Naive thymus-derived CD4-positive, alpha-beta T cell (primary cell): Measurements from ENCODE around the gene NCKAP1. TPM values are rescaled to one million over a fixed set of nuclear protein-coding genes. Genes with fewer than 3 reads are reported as not detected.

Experiments
- ATAC-seq: fragments of 150-1000 bp; cut with Tn5 transposase; 2 replicates; pipeline ENCODE4 v1.10.0; 2021; ENCODE audit warnings: mild to moderate bottlenecking, moderate library complexity
- CTCF ChIA-PET: fragments of 350-600 bp; sonication (Branson Sonifier 250); formaldehyde crosslinking; loops from one replicate; lab custom pipeline; 2021; ENCODE audit warnings: antibody characterized with exemption; lab: Charles Lee
- POLR2A ChIA-PET: fragments of 350-600 bp; sonication (Branson Sonifier 250); formaldehyde crosslinking; loops from one replicate; lab custom pipeline; 2021; ENCODE audit warnings: antibody characterized with exemption, inconsistent platforms; lab: Charles Lee
- DNase-seq, 9 donors: peaks; one replicate each; pipeline versions ENCODE4 v3.0.0 to v3.0.0-alpha.2; 2020 to 2022; ENCODE audit warnings: mixed read lengths in 1 of 9
- H3K27ac ChIP-seq: one replicate; pipeline ENCODE4 v1.7.0; 2013; ENCODE audit warnings: mild to moderate bottlenecking, low read depth, low read length, moderate library complexity
- H3K27me3 ChIP-seq, 2 donors: one replicate each; pipeline ENCODE4 v1.7.0; 2013; ENCODE audit warnings: low read length in 2 of 2, mild to moderate bottlenecking in 2 of 2, moderate library complexity in 2 of 2; ENCODE audit not compliant: control insufficient read depth in 2 of 2, insufficient read depth in 2 of 2
- H3K36me3 ChIP-seq, 3 experiments: 1 replicate in 2 of 3; 2 replicates in 1 of 3; pipeline ENCODE4 v1.7.0; 2013; ENCODE audit warnings: low read length in 3 of 3, mild to moderate bottlenecking in 3 of 3, moderate library complexity in 1 of 3; ENCODE audit not compliant: insufficient read depth in 3 of 3, control insufficient read depth in 2 of 3
- H3K4me1 ChIP-seq, 2 donors: one replicate each; pipeline ENCODE4 v1.7.0; 2013; ENCODE audit warnings: low read length in 2 of 2, mild to moderate bottlenecking in 2 of 2, moderate library complexity in 1 of 2; ENCODE audit not compliant: control insufficient read depth in 2 of 2, insufficient read depth in 2 of 2
- H3K4me3 ChIP-seq: 2 replicates; pipeline ENCODE4 v1.7.0; 2013; ENCODE audit warnings: mild to moderate bottlenecking, low read length
- H3K9me3 ChIP-seq, 3 experiments: 1 replicate in 2 of 3; 2 replicates in 1 of 3; pipeline ENCODE4 v1.7.0; 2013; ENCODE audit warnings: low read length in 3 of 3; ENCODE audit not compliant: control insufficient read depth in 2 of 3
- H3K27ac Mint-ChIP-seq, 9 donors: one replicate each; pipeline ENCODE4 v1.8.0; 2020 to 2022; ENCODE audit warnings: mixed read lengths in 9 of 9, mild to moderate bottlenecking in 8 of 9, moderate library complexity in 5 of 9, inconsistent platforms in 2 of 9
- H3K27me3 Mint-ChIP-seq, 5 donors: one replicate each; pipeline ENCODE4 v1.8.0; 2021 to 2022; ENCODE audit warnings: mixed read lengths in 5 of 5, mild to moderate bottlenecking in 1 of 5
- H3K36me3 Mint-ChIP-seq, 5 donors: one replicate each; pipeline ENCODE4 v1.8.0; 2020 to 2022; ENCODE audit warnings: mixed read lengths in 5 of 5, mild to moderate bottlenecking in 3 of 5, inconsistent platforms in 1 of 5
- H3K4me1 Mint-ChIP-seq, 7 donors: one replicate each; pipeline ENCODE4 v1.8.0; 2020 to 2022; ENCODE audit warnings: mixed read lengths in 7 of 7, mild to moderate bottlenecking in 3 of 7, inconsistent platforms in 1 of 7
- H3K4me3 Mint-ChIP-seq, 10 donors: one replicate each; pipeline ENCODE4 v1.8.0; 2020 to 2022; ENCODE audit warnings: mild to moderate bottlenecking in 10 of 10, mixed read lengths in 10 of 10, moderate library complexity in 6 of 10, inconsistent platforms in 2 of 10
- H3K9me3 Mint-ChIP-seq, 11 donors: one replicate each; pipeline ENCODE4 v1.8.0; 2020 to 2022; ENCODE audit warnings: mixed read lengths in 11 of 11, mild to moderate bottlenecking in 4 of 11, inconsistent platforms in 1 of 11, moderate library complexity in 1 of 11
- intact Hi-C, 2 donors: fragments of 100-400 bp; cut with micrococcal nuclease; formaldehyde crosslinking; loops; one replicate each; pipeline ENCODE4 v1.15.1; 2023
- polyA plus RNA-seq, 2 donors: library from polyadenylated mRNA; unstranded; fragments of 300-500 nt; fragmentation: Illumina TruSeq; gene quantifications; one replicate each; pipeline ENCODE4 v1.2.3, GENCODE V29; 2021
- total RNA-seq, 6 experiments: library from RNA in 5 of 6; stranded (reverse) in 5 of 6; gene quantifications; 1 replicate in 5 of 6; 2 replicates in 1 of 6; pipeline ENCODE4 v1.2.3 and lab custom pipeline; 2021 to 2026

The NCKAP1 gene
- total and polyA plus RNA-seq, 7 experiments from 2014 or later: 0.31 to 4.1 (median 2.6) TPM

DNA sequence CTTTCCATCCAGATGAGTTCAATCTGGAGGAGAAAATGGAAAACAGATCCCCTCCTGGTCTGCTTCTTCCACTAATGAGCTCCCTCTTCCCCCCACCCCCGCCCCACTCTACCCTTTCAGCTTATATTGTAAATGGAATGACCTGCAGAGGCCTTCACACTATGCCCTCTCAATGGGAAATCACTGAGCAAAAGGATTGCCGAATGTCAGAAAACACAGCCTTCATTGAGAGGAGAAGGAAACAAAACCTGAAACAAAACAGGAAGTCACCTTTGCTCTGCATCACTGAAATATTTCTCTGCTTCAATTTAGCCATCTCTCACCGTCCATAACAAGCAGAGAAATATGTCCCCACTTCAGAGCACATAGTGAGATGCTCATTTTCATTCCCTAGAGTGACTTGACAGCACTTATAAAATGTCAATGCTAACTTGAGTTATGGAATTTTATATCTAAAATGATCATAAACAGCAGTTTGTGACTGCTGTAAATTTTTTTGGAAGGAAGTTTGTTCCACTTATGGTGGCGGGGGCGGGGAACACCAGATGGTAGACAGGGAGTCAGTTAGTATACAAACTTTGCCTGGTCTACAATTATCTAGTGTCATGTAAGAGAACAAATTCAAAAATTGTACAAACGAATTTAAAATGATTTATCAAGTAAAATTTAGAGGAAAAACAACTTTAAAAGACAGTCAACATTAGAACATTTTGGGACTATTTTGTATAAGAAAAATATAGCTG is 170.0 kb downstream of the NCKAP1 start:
- DNase-seq (no peak), ATAC-seq (no peak)
- Histone ChIP-seq H3K9me3 (no peaks in the 10 kb centered on the region), H3K4me3 (no peak overlapping the region), H3K27me3 (peaks cover 8 to 11% of the 10 kb centered on the region in 2 donors), H3K27ac (no peak overlapping the region), H3K36me3 (no peaks in the 10 kb centered on the region), H3K4me1 (no peaks in the 10 kb centered on the region)
- Mint-ChIP-seq H3K27ac (no peak overlapping the region), H3K9me3 (peaks cover 0 to 11% (median 0%) of the 10 kb centered on the region in 11 donors), H3K4me3 (peak overlapping the region in 3 of 10 donors; percentile 37 to 90 (median 47)), H3K27me3 (peaks cover 61 to 83% (median 78%) of the 10 kb centered on the region in 5 donors), H3K4me1 (peaks cover 7 to 29% (median 16%) of the 10 kb centered on the region in 7 donors), H3K36me3 (peaks cover 0 to 4% (median 0%) of the 10 kb centered on the region in 5 donors)
- CTCF ChIA-PET: interaction anchor here (0.6 kb wide), 2 partner anchors 111 to 112 kb away, joined by 3 to 4 read pairs; no protein-coding TSS in a partner anchor
- POLR2A ChIA-PET: no interaction called here
- intact Hi-C loops: no loop called here

DNA sequence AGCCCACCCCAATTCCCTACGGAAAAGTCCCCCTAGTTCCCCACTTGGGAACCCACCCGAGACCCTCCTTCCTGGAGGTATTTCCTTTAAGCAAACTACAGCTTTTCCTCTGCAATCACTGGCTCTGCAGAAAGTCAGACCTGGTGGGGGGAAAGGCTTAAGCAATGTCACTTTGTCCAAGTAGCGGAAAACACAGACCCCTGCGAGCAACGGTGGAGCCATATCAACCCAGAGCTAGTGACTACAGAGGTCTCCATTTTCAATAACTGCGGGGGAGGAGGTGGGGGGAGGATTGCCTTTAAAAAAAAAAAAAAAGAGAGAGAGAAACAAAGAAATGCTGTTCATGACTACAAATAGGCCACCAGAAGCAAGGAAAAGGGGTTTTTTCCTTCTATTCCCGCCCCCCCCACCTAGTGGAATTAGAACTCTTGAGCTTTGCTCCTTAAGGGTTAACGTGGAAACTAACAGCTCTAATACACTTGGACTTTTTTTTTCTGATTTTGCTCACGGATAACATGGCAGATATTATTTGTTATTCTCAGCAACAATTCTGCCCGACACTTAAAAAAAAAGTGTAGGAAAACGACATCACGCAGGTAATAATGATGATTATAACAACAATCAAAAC is 170.7 kb downstream of the NCKAP1 start:
- Histone ChIP-seq H3K27me3 (peaks cover 8 to 11% of the 10 kb centered on the region in 2 donors), H3K4me1 (no peaks in the 10 kb centered on the region)
- peak overlapping the region in 6 of 10 donors; percentile 12 to 90 (median 78) for H3K4me3 Mint-ChIP-seq

DNA sequence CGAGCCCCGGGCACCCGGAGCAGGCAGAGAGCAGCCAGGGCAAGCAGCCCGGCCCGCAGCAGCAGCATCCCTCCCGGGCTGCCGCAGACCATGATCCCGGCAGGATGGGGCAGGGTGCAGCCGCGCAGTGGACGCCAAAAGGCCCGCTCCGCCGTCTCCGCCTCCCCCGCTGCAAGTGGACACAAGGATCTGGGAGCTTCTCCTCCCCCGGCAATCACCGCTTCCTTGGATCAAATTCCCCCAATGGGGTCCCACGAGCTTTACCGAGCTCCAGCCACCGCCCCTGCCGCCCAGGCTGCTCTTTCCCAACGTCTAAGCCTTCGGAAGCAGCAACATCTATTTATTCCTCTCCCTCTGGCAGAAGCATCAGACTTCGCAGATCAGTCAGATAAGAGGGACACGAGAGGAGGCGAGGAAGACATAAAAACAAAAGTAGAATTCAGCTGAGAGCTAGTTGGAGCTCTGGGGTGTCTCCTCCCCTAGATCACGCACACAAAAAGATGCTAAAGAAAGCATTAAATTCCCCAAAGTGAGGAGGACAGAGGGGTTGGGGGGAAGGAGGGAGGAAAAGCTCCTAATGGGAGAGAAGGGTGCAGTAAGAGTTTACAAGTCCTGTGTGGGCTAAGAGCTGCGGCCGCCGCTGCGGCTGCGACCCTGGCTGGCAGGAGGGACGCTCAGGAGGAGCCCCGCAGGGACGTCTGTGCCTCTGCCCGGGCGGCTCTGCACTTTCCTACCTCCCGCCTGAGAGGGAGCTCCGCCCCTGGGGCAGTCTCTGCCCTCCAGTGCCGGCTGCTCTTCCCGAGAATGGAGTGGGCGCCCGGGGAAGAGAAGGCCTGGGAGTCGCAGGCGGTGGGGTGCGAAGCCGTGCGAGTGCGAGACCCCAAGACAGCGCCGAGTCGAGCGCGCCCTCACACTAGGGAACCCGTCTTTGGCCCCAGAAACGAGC is 171.5 kb downstream of the NCKAP1 start, which contains the start of gene FRZB:
Gene FRZB, minus strand, starts transcription at position 177 of the 946 bp plus-strand sequence. Its CDS starts 85 bp downstream, at position 92.
- peaks cover 0 to 4% (median 0%) of the 10 kb centered on the region in 11 donors for H3K9me3 Mint-ChIP-seq
- Histone ChIP-seq H3K9me3 (no peaks in the 10 kb centered on the region), H3K4me1 (no peaks in the 10 kb centered on the region), H3K4me3 (no peak within 1 kb of the TSS), H3K27ac (no peak within 1 kb of the TSS), H3K27me3 (peaks cover 8 to 11% of the 10 kb centered on the region in 2 donors), H3K36me3 (no peaks in the 10 kb centered on the region)
- H3K4me3 Mint-ChIP-seq: peak within 1 kb of the TSS; percentile 66 to 90 (median 78)
- intact Hi-C loops: no loop called here
- no peak for DNase-seq
- ATAC-seq: peak; percentile 24
- peaks cover 0 to 4% (median 0%) of the 10 kb centered on the region in 5 donors for H3K36me3 Mint-ChIP-seq
- ChIA-PET CTCF (no interaction called here), POLR2A (no interaction called here)
- peak within 1 kb of the TSS in 1 of 9 donors; percentile 14 for H3K27ac Mint-ChIP-seq
- H3K4me1 Mint-ChIP-seq: peaks cover 7 to 29% (median 16%) of the 10 kb centered on the region in 7 donors
- H3K27me3 Mint-ChIP-seq: peaks cover 61 to 89% (median 74%) of the 10 kb centered on the region in 5 donors

More for the DNA sequence above, 170.7 kb downstream of the NCKAP1 start:
- ATAC-seq: no peak
- no peak overlapping the region for H3K27ac Mint-ChIP-seq
- H3K27me3 Mint-ChIP-seq: peaks cover 65 to 89% (median 81%) of the 10 kb centered on the region in 5 donors
- DNase-seq: no peak
- no peak overlapping the region for H3K27ac ChIP-seq
- ChIA-PET POLR2A (no interaction called here), CTCF (interaction anchor here (0.6 kb wide), 2 partner anchors 111 to 113 kb away, joined by 3 to 4 read pairs; no protein-coding TSS in a partner anchor)
- intact Hi-C loops: no loop called here
- H3K36me3 Mint-ChIP-seq: peaks cover 0 to 4% (median 0%) of the 10 kb centered on the region in 5 donors
- H3K9me3 ChIP-seq: no peaks in the 10 kb centered on the region
- no peaks in the 10 kb centered on the region for H3K36me3 ChIP-seq
- H3K9me3 Mint-ChIP-seq: peaks cover 0 to 6% (median 0%) of the 10 kb centered on the region in 11 donors
- H3K4me1 Mint-ChIP-seq: peaks cover 7 to 29% (median 16%) of the 10 kb centered on the region in 7 donors
- H3K4me3 ChIP-seq: no peak overlapping the region

DNA sequence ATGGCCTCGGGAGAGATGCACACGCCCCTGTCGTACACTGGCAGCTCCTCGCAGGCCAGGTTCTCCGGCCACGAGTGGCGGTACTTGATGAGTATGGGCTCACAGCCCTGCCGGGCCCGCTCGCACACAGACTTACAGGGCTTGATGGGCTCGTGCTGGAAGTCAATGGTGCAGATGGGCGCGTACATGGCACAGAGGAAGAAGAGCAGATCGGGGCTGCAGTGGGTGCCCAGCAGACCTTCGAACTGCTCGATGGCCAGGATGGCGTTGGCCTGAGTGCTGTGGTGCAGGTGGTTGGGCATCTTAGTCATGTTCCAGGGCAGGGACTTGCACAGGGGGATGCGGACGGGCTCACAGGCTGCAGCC is 172.2 kb downstream of the NCKAP1 start:
- Mint-ChIP-seq H3K9me3 (peaks cover 0 to 4% (median 0%) of the 10 kb centered on the region in 11 donors), H3K27ac (peak overlapping the region in 1 of 9 donors; percentile 14), H3K4me1 (peaks cover 7 to 29% (median 16%) of the 10 kb centered on the region in 7 donors), H3K36me3 (peaks cover 0 to 4% (median 0%) of the 10 kb centered on the region in 5 donors), H3K4me3 (peak overlapping the region in 9 of 10 donors; percentile 36 to 90 (median 71)), H3K27me3 (peaks cover 57 to 82% (median 73%) of the 10 kb centered on the region in 5 donors)
- Histone ChIP-seq H3K4me1 (no peaks in the 10 kb centered on the region), H3K27me3 (peaks cover 8 to 11% of the 10 kb centered on the region in 2 donors), H3K27ac (no peak overlapping the region), H3K4me3 (no peak overlapping the region), H3K36me3 (no peaks in the 10 kb centered on the region), H3K9me3 (no peaks in the 10 kb centered on the region)
- ATAC-seq: no peak
- intact Hi-C loops: no loop called here
- CTCF ChIA-PET: no interaction called here
- POLR2A ChIA-PET: no interaction called here
- DNase-seq: no peak

DNA sequence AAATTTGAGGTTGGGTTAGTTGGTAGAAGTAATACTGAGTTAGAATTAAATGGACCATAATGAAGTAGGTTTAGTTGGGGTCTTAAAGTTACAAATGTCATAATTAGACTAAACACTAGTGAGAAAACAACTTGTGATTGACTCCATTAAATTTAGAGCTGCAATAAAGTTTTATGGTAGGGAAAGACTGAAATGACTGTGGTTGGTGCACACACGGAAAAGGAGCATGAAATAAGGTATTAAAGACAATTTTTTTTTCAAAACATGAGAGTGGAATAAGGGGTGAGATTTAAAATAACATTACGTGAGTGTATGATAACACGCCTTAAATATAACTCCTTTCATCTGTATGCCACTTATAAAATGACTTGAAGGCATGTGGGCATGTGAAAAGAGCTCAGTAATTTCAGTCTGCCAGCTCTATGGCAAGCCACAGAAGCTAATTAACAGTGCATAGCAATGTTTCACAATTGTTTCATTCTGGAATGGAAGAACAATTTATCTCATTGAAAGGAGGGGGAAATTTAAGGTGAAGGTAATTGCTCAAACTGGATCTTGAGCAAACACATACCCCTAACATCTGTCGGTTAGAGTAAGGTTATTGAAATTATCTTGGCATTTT is 173.2 kb downstream of the NCKAP1 start:
- Mint-ChIP-seq H3K9me3 (peaks cover 0 to 4% (median 0%) of the 10 kb centered on the region in 11 donors), H3K27me3 (peaks cover 57 to 78% (median 69%) of the 10 kb centered on the region in 5 donors), H3K36me3 (peaks cover 0 to 4% (median 0%) of the 10 kb centered on the region in 5 donors), H3K4me1 (peaks cover 7 to 29% (median 16%) of the 10 kb centered on the region in 7 donors), H3K4me3 (peak overlapping the region in 3 of 10 donors; percentile 3 to 90 (median 88)), H3K27ac (no peak overlapping the region)
- POLR2A ChIA-PET: no interaction called here
- Histone ChIP-seq H3K27ac (no peak overlapping the region), H3K4me3 (no peak overlapping the region), H3K9me3 (no peaks in the 10 kb centered on the region), H3K4me1 (no peaks in the 10 kb centered on the region), H3K27me3 (peaks cover 3 to 6% of the 10 kb centered on the region in 2 donors), H3K36me3 (no peaks in the 10 kb centered on the region)
- ATAC-seq (no peak), DNase-seq (no peak)
- intact Hi-C loops: no loop called here
- CTCF ChIA-PET: no interaction called here
